Loucy (cell line): ENCODE results near the gene MPRIP.

ENCODE experiments used
- H2AFZ ChIP-seq: fragments of 200-600 bp; sonication (generic); 2 replicates; pipeline ENCODE4 v1.6.0; 2016; ENCODE audit warnings: antibody characterized with exemption, mild to moderate bottlenecking, low read length, moderate library complexity
- H3F3A ChIP-seq: fragments of 200-600 bp; 2 replicates; pipeline ENCODE4 v1.6.0; 2016; ENCODE audit warnings: antibody characterized with exemption, low read depth, mild to moderate bottlenecking
- H3K27me3 ChIP-seq: fragments of 200-600 bp; sonication (generic); 2 replicates; pipeline ENCODE4 v1.6.1; 2014; ENCODE audit warnings: low read length, mild to moderate bottlenecking; ENCODE audit not compliant: insufficient read depth, poor library complexity, severe bottlenecking
- H3K36me3 ChIP-seq: fragments of 200-600 bp; sonication (generic); 2 replicates; pipeline ENCODE4 v1.6.1; 2016; ENCODE audit warnings: low read length; ENCODE audit not compliant: insufficient read depth
- H3K4me1 ChIP-seq: fragments of 200-600 bp; sonication (generic); 2 replicates; pipeline ENCODE4 v1.5.1; 2014; ENCODE audit warnings: low read length, mild to moderate bottlenecking; ENCODE audit not compliant: insufficient read depth, poor library complexity, severe bottlenecking
- H3K4me2 ChIP-seq: fragments of 200-600 bp; sonication (generic); 2 replicates; pipeline ENCODE4 v1.6.0; 2014; ENCODE audit warnings: antibody characterized with exemption, low read length, low read depth, mild to moderate bottlenecking; ENCODE audit not compliant: poor library complexity, severe bottlenecking
- H3K4me3 ChIP-seq: fragments of 200-600 bp; sonication (generic); 2 replicates; pipeline ENCODE4 v1.5.1; 2014; ENCODE audit warnings: low read length, mild to moderate bottlenecking, mixed read lengths; ENCODE audit not compliant: poor library complexity, severe bottlenecking
- H3K79me2 ChIP-seq: fragments of 200-600 bp; sonication (generic); 2 replicates; pipeline ENCODE4 v1.6.1; 2014; ENCODE audit warnings: low read length; ENCODE audit not compliant: insufficient read depth
- H3K9ac ChIP-seq: fragments of 200-600 bp; sonication (generic); 2 replicates; pipeline ENCODE4 v1.6.0; 2014; ENCODE audit warnings: mild to moderate bottlenecking, low read depth, low read length, moderate library complexity; ENCODE audit not compliant: poor library complexity, severe bottlenecking
- H3K9me2 ChIP-seq: fragments of 200-600 bp; sonication (generic); replicated peaks from 2 replicates; pipeline ENCODE4 v1.6.1; 2016; ENCODE audit warnings: low read depth, low read length, mixed read lengths
- H3K9me3 ChIP-seq: fragments of 200-600 bp; sonication (generic); 2 replicates; pipeline ENCODE4 v1.6.1; 2014; ENCODE audit warnings: mild to moderate bottlenecking, antibody characterized with exemption, low read length, low read depth; ENCODE audit not compliant: insufficient read depth
- H4K20me1 ChIP-seq: fragments of 200-600 bp; sonication (generic); 2 replicates; pipeline ENCODE4 v1.6.0; 2014; ENCODE audit warnings: antibody characterized with exemption, low read length, mild to moderate bottlenecking; ENCODE audit not compliant: insufficient read depth, poor library complexity, severe bottlenecking
- CTCF ChIP-seq: fragments of 200-600 bp; sonication (generic); conservative IDR thresholded peaks from 2 replicates; pipeline ENCODE4 v1.5.1; 2014; ENCODE audit warnings: mild to moderate bottlenecking, antibody characterized with exemption, low read length
- EZH2phosphoT487 ChIP-seq: fragments of 200-600 bp; IDR thresholded peaks from 2 replicates; pipeline ENCODE4 v1.6.1; 2018; ENCODE audit warnings: antibody characterized with exemption, mild to moderate bottlenecking, moderate library complexity, borderline replicate concordance

Gene MPRIP

GRCh38 chr17:17226451-17227265 lies 184.4 kb downstream of the MPRIP start:
- Histone ChIP-seq H3K9ac (no peak overlapping the region), H3K4me1 (no peaks in the 10 kb centered on the region), H3K36me3 (peaks cover 65% of the 10 kb centered on the region; the same call in 1 of the 2 replicates), H3K4me3 (no peak overlapping the region), H2AFZ (no peak overlapping the region), H3K9me3 (no peaks in the 10 kb centered on the region), H3K27me3 (no peaks in the 10 kb centered on the region), H3F3A (no peaks in the 10 kb centered on the region), H3K9me2 (no peaks in the 10 kb centered on the region), H3K79me2 (no peaks in the 10 kb centered on the region), H4K20me1 (no peaks in the 10 kb centered on the region), H3K4me2 (no peak overlapping the region)
- TF ChIP-seq CTCF (no peak), EZH2phosphoT487 (no peak)

- Histone ChIP-seq H3K9ac (no peak overlapping the region), H3K4me2 (no peak overlapping the region), H3K79me2 (no peaks in the 10 kb centered on the region), H3K9me3 (no peaks in the 10 kb centered on the region), H4K20me1 (no peaks in the 10 kb centered on the region), H3K9me2 (no peaks in the 10 kb centered on the region), H3F3A (no peaks in the 10 kb centered on the region), H3K36me3 (peaks cover 57% of the 10 kb centered on the region; the same call in 1 of the 2 replicates), H2AFZ (no peak overlapping the region), H3K27me3 (no peaks in the 10 kb centered on the region), H3K4me1 (no peaks in the 10 kb centered on the region), H3K4me3 (no peak overlapping the region)
- no peak for TF ChIP-seq EZH2phosphoT487
- TF ChIP-seq CTCF: no peak
Measured at GRCh38 chr17:17227608-17228520, 185.6 kb downstream of the MPRIP start.

DNA sequence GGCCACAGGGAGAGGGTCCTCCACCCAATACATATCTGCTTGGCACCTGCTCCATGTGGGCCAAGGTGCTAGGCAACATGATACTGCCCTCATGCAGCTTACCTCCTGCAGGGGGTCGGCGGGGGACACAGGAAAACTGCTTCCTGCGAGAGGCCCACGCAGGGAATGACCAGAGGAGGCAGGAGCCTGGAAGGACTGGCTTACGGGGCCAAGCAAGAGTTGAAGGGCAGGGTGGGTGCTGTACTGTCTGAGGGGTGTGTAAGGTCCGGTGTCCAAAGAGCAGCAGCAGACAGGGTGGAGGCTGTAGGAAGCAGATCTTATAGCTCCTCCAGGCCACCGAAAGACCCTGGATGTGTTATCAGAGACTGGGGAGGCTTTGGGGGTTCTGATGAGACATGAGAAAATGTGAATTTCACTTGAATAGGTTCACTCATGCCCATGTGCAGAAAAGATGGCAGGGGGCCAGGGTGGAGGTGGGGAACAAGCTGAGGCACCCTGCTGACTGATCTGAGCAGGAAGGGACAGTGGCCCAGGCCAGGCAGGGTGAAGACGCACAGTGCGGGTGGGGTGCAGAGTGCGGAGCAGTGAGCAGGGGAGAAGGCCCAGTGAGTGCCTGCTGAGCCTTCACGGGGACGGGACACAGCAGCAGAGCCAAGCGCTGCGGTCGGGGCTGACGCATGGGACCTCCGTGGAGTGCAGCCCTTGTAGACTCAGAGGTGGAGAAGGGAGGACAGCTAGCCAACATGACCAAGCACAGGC lies 186.4 kb downstream of the MPRIP start:
- H3K4me2 ChIP-seq: no peak overlapping the region
- H3K9me3 ChIP-seq: no peaks in the 10 kb centered on the region
- H3K27me3 ChIP-seq: no peaks in the 10 kb centered on the region
- TF ChIP-seq CTCF: no peak
- no peak for TF ChIP-seq EZH2phosphoT487
- no peaks in the 10 kb centered on the region for H3K79me2 ChIP-seq
- H2AFZ ChIP-seq: no peak overlapping the region
- H3K4me3 ChIP-seq: no peak overlapping the region
- H3K9ac ChIP-seq: no peak overlapping the region
- peaks cover 55% of the 10 kb centered on the region; the same call in 1 of the 2 replicates for H3K36me3 ChIP-seq
- H3K4me1 ChIP-seq: no peaks in the 10 kb centered on the region
- no peaks in the 10 kb centered on the region for H3F3A ChIP-seq
- H4K20me1 ChIP-seq: no peaks in the 10 kb centered on the region
- no peaks in the 10 kb centered on the region for H3K9me2 ChIP-seq
